HUES64 (cell line): ENCODE measurements around the gene MUL1.

Experiments used
- H3K27ac ChIP-seq: 2 replicates; pipeline ENCODE4 v1.7.0; 2013; ENCODE audit warnings: low read depth, low read length, inconsistent platforms
- H3K27me3 ChIP-seq: 2 replicates; pipeline ENCODE4 v1.6.1; 2013; ENCODE audit warnings: mild to moderate bottlenecking, low read length; ENCODE audit not compliant: insufficient read depth
- H3K36me3 ChIP-seq: 2 replicates; pipeline ENCODE4 v1.6.1; 2013; ENCODE audit warnings: mild to moderate bottlenecking, low read length; ENCODE audit not compliant: insufficient read depth
- H3K4me1 ChIP-seq: 2 replicates; pipeline ENCODE4 v1.6.1; 2013; ENCODE audit warnings: mild to moderate bottlenecking, low read length, moderate library complexity; ENCODE audit not compliant: insufficient read depth
- H3K4me3 ChIP-seq: 2 replicates; pipeline ENCODE4 v1.5.1; 2013; ENCODE audit warnings: mild to moderate bottlenecking, low read length, moderate library complexity
- H3K9ac ChIP-seq: 2 replicates; pipeline ENCODE4 v1.6.1; 2013; ENCODE audit warnings: mild to moderate bottlenecking, low read depth, low read length
- H3K9me3 ChIP-seq: 2 replicates; pipeline ENCODE4 v1.6.1; 2013; ENCODE audit warnings: low read depth, low read length; ENCODE audit not compliant: insufficient read depth
- WGBS: fragments of 150-250, 120-280 bp; methylation state at CpG from one replicate; pipeline ENCODE4 v1.1.7; 2013; ENCODE audit warnings: missing lambda C conversion rate; 5-methylcytosine and 5-hydroxymethylcytosine counted together

MUL1 gene

DNA sequence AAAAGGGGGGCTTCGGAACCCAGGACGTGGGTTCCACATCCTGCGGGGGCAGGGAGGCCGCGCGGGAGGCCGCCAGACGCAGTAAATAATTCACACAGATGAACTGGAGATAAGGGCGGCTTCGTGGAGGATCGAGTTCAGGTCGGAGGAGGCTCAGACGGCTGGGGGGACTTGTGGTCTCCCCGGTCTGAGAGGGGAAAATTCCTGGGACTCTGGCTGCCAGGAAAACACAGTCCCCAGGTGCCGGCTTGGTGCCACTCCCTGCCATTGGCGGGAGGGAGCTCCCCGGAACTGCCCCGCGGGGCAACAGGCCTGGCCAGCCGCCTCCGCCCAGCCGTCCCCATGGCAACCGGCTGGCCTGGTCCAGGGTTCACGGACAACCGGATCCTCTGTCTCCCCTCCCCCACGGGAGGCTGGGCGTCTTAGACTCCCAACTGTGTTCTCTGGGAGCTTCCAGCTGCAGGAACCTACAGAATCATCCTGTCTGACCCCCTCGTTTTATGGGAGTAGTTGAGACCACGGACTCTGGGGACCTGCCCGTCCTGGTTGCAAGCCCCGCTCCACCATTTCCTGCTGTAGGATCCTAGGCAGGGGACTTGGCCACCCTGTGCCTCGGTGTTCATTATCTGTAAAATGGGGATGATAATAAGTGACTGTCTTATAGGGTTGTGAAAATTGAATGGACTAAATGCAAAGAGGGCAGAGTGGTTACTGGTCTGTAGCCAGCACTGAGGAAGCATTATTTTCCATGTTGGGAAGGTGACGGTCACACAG lies 31.5 kb downstream of the MUL1 start:
- no peaks in the 10 kb centered on the region for H3K36me3 ChIP-seq
- H3K9ac ChIP-seq: no peak overlapping the region
- peaks cover 22% of the 10 kb centered on the region for H3K4me1 ChIP-seq
- WGBS: 20% methylated on average over 33 of the region's 33 CpGs
- H3K9me3 ChIP-seq: no peaks in the 10 kb centered on the region
- peaks cover 27% of the 10 kb centered on the region for H3K27me3 ChIP-seq
- no peak overlapping the region for H3K27ac ChIP-seq
- H3K4me3 ChIP-seq: peak overlapping the region; percentile 20; the same call in 1 of the 2 replicates

DNA sequence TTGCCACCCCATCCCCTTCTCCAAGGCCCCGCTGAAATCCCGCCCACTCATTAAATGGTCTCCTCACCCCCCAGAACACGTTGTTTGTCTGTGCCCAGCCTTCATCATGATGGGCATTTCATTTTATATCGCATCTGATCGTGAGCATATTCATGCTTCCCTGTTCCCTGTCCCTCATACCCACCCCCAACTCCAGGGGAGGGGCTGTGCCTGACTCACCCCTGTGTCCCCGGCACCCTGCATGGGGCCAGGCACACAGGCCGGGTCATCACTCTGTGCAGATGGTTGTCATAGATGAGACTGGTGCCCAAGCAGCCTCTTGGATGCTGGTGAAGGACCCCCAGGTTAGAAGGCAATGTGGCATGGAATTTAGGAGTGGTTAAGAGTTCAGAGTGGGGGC lies 33.0 kb downstream of the MUL1 start:
- H3K9ac ChIP-seq: no peak overlapping the region
- no peaks in the 10 kb centered on the region for H3K9me3 ChIP-seq
- peaks cover 16% of the 10 kb centered on the region for H3K4me1 ChIP-seq
- H3K4me3 ChIP-seq: no peak overlapping the region
- no peaks in the 10 kb centered on the region for H3K36me3 ChIP-seq
- H3K27ac ChIP-seq: no peak overlapping the region
- H3K27me3 ChIP-seq: peaks cover 21% of the 10 kb centered on the region; the same call in 1 of the 2 replicates
- WGBS: 71% methylated on average over 7 of the region's 7 CpGs

DNA sequence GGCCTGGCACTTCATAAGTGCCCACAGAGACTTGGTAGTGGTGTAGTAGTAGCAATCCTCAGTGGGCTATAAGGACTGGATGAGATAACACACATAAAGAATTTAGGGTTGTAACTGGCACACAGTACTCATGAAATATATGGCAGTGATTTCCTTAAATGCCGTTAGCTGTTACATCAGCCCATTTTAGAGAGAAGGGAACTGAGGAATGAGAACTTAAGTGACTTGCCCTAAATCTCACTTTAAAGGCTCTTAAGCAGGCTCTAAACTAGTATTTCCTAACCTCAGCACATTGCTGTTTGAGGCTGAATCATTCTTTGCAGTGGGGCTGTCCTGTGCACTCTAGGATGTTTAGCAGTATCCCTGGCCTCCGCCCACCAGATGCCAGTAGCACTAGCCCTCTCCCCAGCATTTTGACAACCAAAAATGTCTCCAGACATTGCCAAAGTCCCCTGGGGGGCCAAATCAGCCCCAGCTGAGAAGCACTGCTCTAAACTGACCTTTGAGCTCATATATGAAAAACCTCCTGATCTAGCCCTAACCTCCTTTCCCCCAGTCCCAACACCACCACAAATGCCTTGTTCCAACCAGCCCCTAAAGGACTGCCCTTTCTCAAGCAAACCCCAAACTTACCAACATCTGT lies 33.5 kb downstream of the MUL1 start:
- H3K4me3 ChIP-seq: no peak overlapping the region
- WGBS: 91% methylated on average over 2 of the region's 2 CpGs
- no peaks in the 10 kb centered on the region for H3K9me3 ChIP-seq
- no peak overlapping the region for H3K27ac ChIP-seq
- peaks cover 16% of the 10 kb centered on the region for H3K4me1 ChIP-seq
- H3K9ac ChIP-seq: no peak overlapping the region
- H3K36me3 ChIP-seq: no peaks in the 10 kb centered on the region
- H3K27me3 ChIP-seq: peaks cover 21% of the 10 kb centered on the region; the same call in 1 of the 2 replicates

DNA sequence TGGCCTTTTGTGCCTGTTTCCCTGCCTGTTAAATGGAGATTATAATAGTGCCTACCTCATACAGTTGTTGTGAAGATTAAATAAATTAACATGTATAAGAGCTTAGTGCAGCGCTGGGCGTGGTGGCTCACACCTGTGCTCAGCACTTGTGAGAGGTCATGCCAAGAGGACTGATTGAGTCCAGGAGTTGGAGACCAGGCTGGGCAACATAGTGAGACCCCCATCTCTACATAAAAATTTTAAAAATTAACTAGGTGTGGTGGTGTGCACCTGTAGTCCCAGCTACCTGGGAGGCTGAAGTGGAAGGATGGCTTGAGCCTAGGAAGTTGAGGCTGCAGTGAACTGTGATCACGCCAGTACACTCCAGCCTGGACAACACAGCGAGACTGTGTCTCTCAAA lies 34.1 kb downstream of the MUL1 start:
- H3K36me3 ChIP-seq: no peaks in the 10 kb centered on the region
- 87% methylated on average over 4 of the region's 4 CpGs for WGBS
- no peak overlapping the region for H3K27ac ChIP-seq
- no peaks in the 10 kb centered on the region for H3K9me3 ChIP-seq
- H3K9ac ChIP-seq: no peak overlapping the region
- peaks cover 16% of the 10 kb centered on the region for H3K4me1 ChIP-seq
- H3K27me3 ChIP-seq: peaks cover 18% of the 10 kb centered on the region; the same call in 1 of the 2 replicates
- no peak overlapping the region for H3K4me3 ChIP-seq

DNA sequence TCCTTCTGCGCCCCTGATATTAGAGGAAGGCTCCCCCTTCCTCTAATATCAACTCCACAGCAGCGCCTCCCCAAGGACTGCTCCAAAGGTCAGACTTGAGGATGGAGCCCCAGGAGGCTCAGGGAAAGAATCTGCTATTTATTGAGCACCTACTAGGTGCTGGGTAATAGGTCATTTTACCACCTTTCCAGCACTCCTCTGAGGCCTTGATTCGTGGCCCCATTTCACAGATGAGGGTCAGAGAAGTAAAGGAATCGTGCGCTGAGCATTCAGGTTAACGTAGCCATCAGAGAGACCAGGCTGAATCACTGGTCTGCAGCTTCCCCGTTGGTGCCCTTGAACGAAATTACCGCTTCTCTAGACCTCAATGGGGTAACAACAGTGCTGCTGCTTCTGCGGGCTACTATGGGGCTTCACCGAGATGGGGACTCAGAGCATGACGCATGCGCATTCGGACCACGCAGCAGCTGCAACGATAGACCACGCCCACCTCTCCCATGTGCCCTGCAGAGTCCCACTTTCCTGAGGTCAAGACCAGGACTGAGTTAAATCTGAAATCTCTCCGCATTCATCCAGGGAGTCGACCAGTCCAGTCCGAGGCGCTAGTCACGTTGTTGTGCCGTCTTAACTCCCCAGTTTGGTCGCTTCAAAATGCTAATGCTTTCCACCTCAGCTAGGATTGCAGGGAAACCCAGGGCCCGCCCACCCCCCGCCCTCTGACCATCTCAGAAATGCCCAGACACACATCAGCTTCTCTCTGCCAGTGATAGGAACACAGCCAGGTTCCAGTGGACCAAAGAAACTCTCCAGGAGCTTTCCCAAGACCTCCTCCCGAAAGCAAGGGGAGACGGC lies 34.9 kb downstream of the MUL1 start:
- peaks cover 16% of the 10 kb centered on the region for H3K4me1 ChIP-seq
- 30% methylated on average over 28 of the region's 28 CpGs for WGBS
- H3K9ac ChIP-seq: no peak overlapping the region
- peak overlapping the region; percentile 37 for H3K4me3 ChIP-seq
- no peak overlapping the region for H3K27ac ChIP-seq
- H3K36me3 ChIP-seq: no peaks in the 10 kb centered on the region
- H3K9me3 ChIP-seq: no peaks in the 10 kb centered on the region
- peaks cover 15% of the 10 kb centered on the region for H3K27me3 ChIP-seq

DNA sequence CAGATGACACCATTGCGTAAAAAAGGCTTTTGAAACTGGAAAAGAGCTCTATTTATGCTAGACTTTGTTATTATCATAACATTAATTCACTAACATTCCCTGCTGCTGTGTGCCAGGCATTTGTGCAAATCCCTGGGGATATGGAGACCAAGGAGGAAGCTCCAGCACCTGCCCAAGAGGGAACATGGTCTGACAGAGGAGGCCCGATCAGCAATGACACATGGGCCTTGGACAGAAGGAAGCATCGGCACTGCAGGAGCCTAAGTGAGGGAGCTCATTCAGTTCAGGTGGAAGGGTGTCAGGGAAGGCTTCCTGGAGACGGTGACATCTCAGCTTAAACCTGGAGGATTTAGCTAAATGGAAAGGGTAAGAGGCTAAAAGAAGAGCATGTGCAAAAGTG lies 35.8 kb downstream of the MUL1 start:
- Histone ChIP-seq H3K27me3 (peaks cover 8% of the 10 kb centered on the region), H3K36me3 (no peaks in the 10 kb centered on the region), H3K4me1 (peaks cover 11% of the 10 kb centered on the region; the same call in 1 of the 2 replicates), H3K27ac (no peak overlapping the region), H3K4me3 (no peak overlapping the region), H3K9ac (no peak overlapping the region), H3K9me3 (no peaks in the 10 kb centered on the region)
- WGBS: 89% methylated on average over 4 of the region's 4 CpGs

DNA sequence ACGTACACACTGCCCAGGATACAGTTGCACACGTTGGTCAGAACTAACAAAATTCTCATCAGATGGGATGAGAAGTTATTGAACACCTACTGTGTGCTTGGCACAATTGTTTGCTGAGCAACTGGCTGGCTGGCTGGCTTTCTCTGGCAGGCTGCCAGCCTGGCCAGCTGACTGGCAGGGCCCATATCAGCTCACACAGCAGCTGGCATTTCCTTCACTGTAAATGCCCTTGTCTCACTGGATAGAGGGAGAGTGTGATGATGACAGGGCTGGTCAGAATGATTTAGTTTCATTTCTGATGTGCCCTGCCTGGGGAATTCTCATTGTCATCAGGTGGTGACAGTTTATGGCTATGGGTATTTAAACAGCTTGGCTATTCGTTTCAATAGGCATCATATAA lies 37.8 kb downstream of the MUL1 start:
- H3K27ac ChIP-seq: no peak overlapping the region
- no peaks in the 10 kb centered on the region for H3K36me3 ChIP-seq
- WGBS: 82% methylated on average over 2 of the region's 3 CpGs
- H3K9ac ChIP-seq: no peak overlapping the region
- H3K27me3 ChIP-seq: peaks cover 3% of the 10 kb centered on the region; the same call in 1 of the 2 replicates
- no peaks in the 10 kb centered on the region for H3K4me1 ChIP-seq
- H3K4me3 ChIP-seq: no peak overlapping the region
- no peaks in the 10 kb centered on the region for H3K9me3 ChIP-seq

DNA sequence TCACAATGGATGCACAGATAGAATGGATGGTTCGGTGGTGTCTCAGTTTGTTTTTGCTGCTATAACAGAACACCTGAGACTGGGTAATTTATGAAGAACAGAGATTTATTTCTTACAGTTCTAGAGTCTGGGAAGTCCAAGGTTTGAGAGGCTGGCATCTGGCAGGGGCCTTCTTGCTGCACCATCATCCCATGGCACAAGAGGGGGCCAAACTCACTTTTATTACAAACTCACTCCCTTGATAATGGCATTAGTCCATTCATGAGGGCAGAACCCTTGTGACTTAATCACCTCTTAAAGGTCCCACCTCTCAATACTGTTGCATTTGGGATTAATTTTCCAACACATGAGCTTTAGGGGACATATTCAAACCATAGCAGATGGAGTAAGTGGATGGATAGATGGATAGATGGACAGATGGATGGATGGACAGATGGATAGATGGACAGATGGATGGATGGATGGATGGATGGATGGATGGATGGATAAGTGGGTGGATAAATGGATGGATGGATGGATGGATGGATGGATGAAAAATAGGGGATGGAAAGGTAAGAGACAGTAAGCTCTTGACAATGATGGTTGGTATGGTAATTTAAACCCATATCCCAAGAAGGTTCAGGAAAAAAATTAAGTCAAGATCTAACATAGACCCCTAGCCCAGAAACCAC lies 38.4 kb downstream of the MUL1 start:
- Histone ChIP-seq H3K27ac (no peak overlapping the region), H3K4me1 (no peaks in the 10 kb centered on the region), H3K27me3 (peaks cover 9% of the 10 kb centered on the region), H3K9me3 (no peaks in the 10 kb centered on the region), H3K9ac (no peak overlapping the region), H3K36me3 (no peaks in the 10 kb centered on the region), H3K4me3 (no peak overlapping the region)
- 100% methylated on average over 1 of the region's 1 CpG for WGBS

DNA sequence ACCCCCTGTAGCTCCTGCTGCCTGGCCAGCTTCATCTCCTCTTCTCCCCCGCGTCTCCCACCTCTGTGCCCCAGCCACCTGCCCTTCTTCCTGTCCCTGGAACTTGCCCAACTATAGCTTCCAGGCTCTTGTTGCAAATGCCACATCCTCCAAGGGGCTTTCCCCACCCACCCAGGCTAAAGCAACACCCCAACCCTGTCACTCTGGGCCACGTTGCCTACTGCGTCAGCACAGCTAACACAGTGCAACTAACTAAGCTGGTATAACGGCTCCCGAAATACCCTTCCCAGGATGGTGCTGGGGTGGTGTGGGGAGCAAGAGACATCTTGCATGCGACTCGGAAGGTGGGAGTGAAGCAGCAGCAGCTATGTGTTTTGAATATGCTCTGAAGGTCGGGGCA lies 41.7 kb downstream of the MUL1 start:
- peaks cover 9% of the 10 kb centered on the region for H3K9me3 ChIP-seq
- WGBS: 87% methylated on average over 9 of the region's 9 CpGs
- H3K27me3 ChIP-seq: peaks cover 15% of the 10 kb centered on the region
- H3K9ac ChIP-seq: no peak overlapping the region
- no peaks in the 10 kb centered on the region for H3K36me3 ChIP-seq
- H3K27ac ChIP-seq: no peak overlapping the region
- H3K4me1 ChIP-seq: no peaks in the 10 kb centered on the region
- no peak overlapping the region for H3K4me3 ChIP-seq

DNA sequence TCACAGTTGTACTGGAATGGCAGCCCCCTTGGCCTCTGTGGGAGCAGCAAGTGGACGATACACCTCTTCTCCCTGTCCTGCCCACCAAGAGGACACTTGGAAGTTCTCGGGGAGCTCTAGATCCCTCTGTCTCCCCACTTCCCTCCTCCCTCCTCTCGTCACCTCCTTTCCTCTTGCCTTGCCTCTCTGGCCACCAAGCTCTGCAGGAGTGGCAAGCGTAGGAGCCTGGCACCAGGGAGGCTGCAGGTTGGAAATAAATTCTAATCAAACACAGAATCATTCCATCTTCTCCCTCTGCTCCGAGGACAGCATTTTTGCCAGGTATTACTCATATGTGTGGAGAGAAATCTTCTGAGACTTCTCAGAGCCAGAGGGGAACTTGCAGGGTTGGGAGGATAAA lies 42.8 kb downstream of the MUL1 start:
- Histone ChIP-seq H3K4me1 (no peaks in the 10 kb centered on the region), H3K9me3 (peaks cover 9% of the 10 kb centered on the region), H3K27ac (no peak overlapping the region), H3K9ac (no peak overlapping the region), H3K27me3 (peaks cover 15% of the 10 kb centered on the region), H3K4me3 (no peak overlapping the region), H3K36me3 (no peaks in the 10 kb centered on the region)
- 80% methylated on average over 4 of the region's 5 CpGs for WGBS
